Esophagus muscularis mucosa (tissue), 4 donors: ENCODE data around the gene ANKFY1. TPM values are rescaled to one million over a fixed set of nuclear protein-coding genes. Genes with fewer than 3 reads are reported as not detected.

ENCODE experiments used
- DNase-seq: peaks from one replicate; pipeline ENCODE4 v3.0.0-alpha.2; 2017; ENCODE audit errors: extremely low spot score
- H3K27ac ChIP-seq, 4 donors: fragments of 200-600 bp; sonication (generic); replicated peaks in 1 of 4; 1 replicate in 3 of 4; 2 replicates in 1 of 4; pipeline ENCODE4 v1.5.1; 2016 to 2019; ENCODE audit warnings: mild to moderate bottlenecking in 1 of 4
- H3K27me3 ChIP-seq, 4 donors: fragments of 200-600 bp; sonication (generic); one replicate each; pipeline versions ENCODE4 v1.5.1 to v1.6.0; 2016 to 2019
- H3K36me3 ChIP-seq, 4 donors: fragments of 200-600 bp; sonication (generic); one replicate each; pipeline ENCODE4 v1.5.1; 2016 to 2019
- H3K4me1 ChIP-seq, 4 donors: fragments of 200-600 bp; sonication (generic); one replicate each; pipeline ENCODE4 v1.5.1; 2016 to 2019
- H3K4me3 ChIP-seq, 4 donors: fragments of 200-600 bp; sonication (generic); 1 replicate in 2 of 4; 2 replicates in 2 of 4; pipeline ENCODE4 v1.5.1; 2016 to 2019; ENCODE audit warnings: mild to moderate bottlenecking in 4 of 4, moderate library complexity in 1 of 4
- H3K9me3 ChIP-seq, 4 donors: fragments of 200-600 bp; sonication (generic); 1 replicate in 3 of 4; 2 replicates in 1 of 4; pipeline ENCODE4 v1.5.1; 2016 to 2019
- CTCF ChIP-seq, 3 experiments: fragments of 200-600 bp in 2 of 3; fragments of 450-650 bp in 1 of 3; sonication (generic) in 2 of 3; IDR thresholded peaks; one replicate each; pipeline ENCODE4 v1.5.1; 2017 to 2019; ENCODE audit warnings: antibody characterized with exemption in 3 of 3, mild to moderate bottlenecking in 2 of 3, moderate library complexity in 1 of 3
- EP300 ChIP-seq: sonication (generic); formaldehyde crosslinking; IDR thresholded peaks from one replicate; pipeline ENCODE4 v1.6.1; 2017; ENCODE audit warnings: antibody characterized with exemption
- POLR2A ChIP-seq: fragments of 450-650 bp; IDR thresholded peaks from one replicate; pipeline ENCODE4 v1.6.1; 2017; ENCODE audit warnings: antibody characterized with exemption, moderate library complexity, mild to moderate bottlenecking, low read depth
- POLR2AphosphoS5 ChIP-seq, 2 donors: sonication (generic); formaldehyde crosslinking; IDR thresholded peaks; one replicate each; pipeline ENCODE4 v1.6.1; 2017; ENCODE audit warnings: antibody characterized with exemption in 2 of 2
- WGBS: methylation state at CpG from one replicate; pipeline ENCODE4 v1.1.5; 2018; 5-methylcytosine and 5-hydroxymethylcytosine counted together
- intact Hi-C: fragments of 100-400 bp; cut with DNase I; formaldehyde crosslinking; loops from one replicate; pipeline ENCODE4 v1.15.1; 2023
- total RNA-seq, 4 donors: library from RNA; depleted of rRNA; stranded (reverse); fragments of >200 nt; gene quantifications; one replicate each; pipeline versions ENCODE4 v1.1.0 to v1.2.1, GENCODE V29; 2016

ANKFY1 gene
- total RNA-seq, 4 donors from 2014 or later, result 28.2 to 41.0 (median 36.7) TPM

GRCh38 chr17:4170639-4171280 lies 93.0 kb downstream of the ANKFY1 start:
- Histone ChIP-seq H3K9me3 (no peaks in the 10 kb centered on the region), H3K36me3 (peaks cover 87 to 100% (median 95%) of the 10 kb centered on the region in 4 donors), H3K27ac (no peak overlapping the region), H3K4me3 (no peak overlapping the region), H3K27me3 (no peaks in the 10 kb centered on the region), H3K4me1 (no peaks in the 10 kb centered on the region)
- intact Hi-C loops, result no loop called here
- no peak for TF ChIP-seq POLR2AphosphoS5 (IDR thresholded peaks at IDR 0.05)
- TF ChIP-seq CTCF (IDR thresholded peaks at IDR 0.05), result no peak
- TF ChIP-seq EP300, result no peak
- WGBS, result 85% methylated on average over 10 of the region's 27 CpGs
- DNase-seq, result no peak

- Histone ChIP-seq H3K27ac (no peak overlapping the region), H3K4me1 (peaks cover 0 to 15% (median 7%) of the 10 kb centered on the region in 4 donors), H3K27me3 (no peaks in the 10 kb centered on the region), H3K36me3 (peaks cover 75 to 98% (median 80%) of the 10 kb centered on the region in 4 donors), H3K9me3 (no peaks in the 10 kb centered on the region), H3K4me3 (no peak overlapping the region)
- no peak for DNase-seq
- 91% methylated on average over 12 of the region's 12 CpGs for WGBS
- intact Hi-C loops, result no loop called here
- TF ChIP-seq POLR2A (no peak), EP300 (no peak), CTCF (IDR thresholded peaks at IDR 0.05) (no peak), POLR2AphosphoS5 (IDR thresholded peaks at IDR 0.05) (no peak)
Observed at GRCh38 chr17:4167786-4168185, 96.0 kb downstream of the ANKFY1 start.

GRCh38 chr17:4166419-4166818 lies 97.4 kb downstream of the ANKFY1 start:
- H3K36me3 ChIP-seq, result peaks cover 61 to 97% (median 69%) of the 10 kb centered on the region in 4 donors
- peaks cover 1 to 29% (median 14%) of the 10 kb centered on the region in 4 donors for H3K4me1 ChIP-seq
- H3K27me3 ChIP-seq, result no peaks in the 10 kb centered on the region
- intact Hi-C loops, result no loop called here
- H3K4me3 ChIP-seq, result no peak overlapping the region
- TF ChIP-seq CTCF (IDR thresholded peaks at IDR 0.05), result no peak
- no peak for TF ChIP-seq EP300
- TF ChIP-seq POLR2AphosphoS5 (IDR thresholded peaks at IDR 0.05), result no peak
- TF ChIP-seq POLR2A, result no peak
- no peak overlapping the region for H3K27ac ChIP-seq
- H3K9me3 ChIP-seq, result no peaks in the 10 kb centered on the region
- no peak for DNase-seq
- WGBS, result 94% methylated on average over 8 of the region's 8 CpGs

GRCh38 chr17:4165301-4166010 lies 98.3 kb downstream of the ANKFY1 start:
- H3K4me1 ChIP-seq, result peaks cover 6 to 35% (median 21%) of the 10 kb centered on the region in 4 donors
- peaks cover 51 to 88% (median 59%) of the 10 kb centered on the region in 4 donors for H3K36me3 ChIP-seq
- intact Hi-C loops, result no loop called here
- no peak overlapping the region for H3K4me3 ChIP-seq
- no peaks in the 10 kb centered on the region for H3K9me3 ChIP-seq
- DNase-seq, result no peak
- TF ChIP-seq POLR2A, result no peak
- TF ChIP-seq CTCF (IDR thresholded peaks at IDR 0.05), result no peak
- TF ChIP-seq POLR2AphosphoS5 (IDR thresholded peaks at IDR 0.05), result no peak
- TF ChIP-seq EP300, result no peak
- H3K27me3 ChIP-seq, result no peaks in the 10 kb centered on the region
- 92% methylated on average over 10 of the region's 10 CpGs for WGBS
- H3K27ac ChIP-seq, result no peak overlapping the region
